NB4 (cell line): ENCODE measurements around the gene SH3D19.

Source experiments
- CTCF ChIP-seq: IDR thresholded peaks from one replicate; pipeline ENCODE4 v1.5.1; 2012; ENCODE audit warnings: low read depth, low read length
- POLR2A ChIP-seq: IDR thresholded peaks from 2 replicates; pipeline ENCODE4 v1.6.1; 2011; ENCODE audit warnings: mild to moderate bottlenecking; ENCODE audit not compliant: insufficient read length; ENCODE audit errors: extremely low read depth

- no peak for TF ChIP-seq CTCF
- TF ChIP-seq POLR2A: no peak
Measured at GRCh38 chr4:151165205-151166000, 160.0 kb downstream of the SH3D19 start.
